Heart left ventricle (tissue), 13 donors: Measurements from ENCODE around the gene UNC80.

Experiments used
- POLR2A ChIP-seq, 2 donors: fragments of 450-650 bp; IDR thresholded peaks; one replicate each; pipeline ENCODE4 v1.6.1; 2017; ENCODE audit warnings: antibody characterized with exemption in 2 of 2, mild to moderate bottlenecking in 2 of 2, moderate library complexity in 2 of 2
- TF ChIP-seq, protein P1 (sequence below), 12 donors: fragments of 200-600 bp; sonication (generic) in 4 of 12; IDR thresholded peaks; one replicate each; pipeline versions ENCODE4 v1.5.0 to v1.8.0; 2018 to 2022; ENCODE audit warnings: antibody characterized with exemption in 12 of 12, mild to moderate bottlenecking in 5 of 12
- donor health status: ischemic (EF 13 %, LVEDD 7.1; RV severe dilation, severe dysfunction).
- donor health status: DM: no; HTN: yes; CAD: no.
- donor health status: DM: no; HTN: no; CAD: no.
- donor health status: ischemic (EF 25% LVEDD 6.9; RV normal size, moderate dysfunction).
- donor health status: ischemic (EF 25% LVEDD 5.7; RV mildly dilated, moderate dysfunction).
- donor health status: ischemic (EF 35%, LVEDD 5.7; RV mildly dilated, moderate dysfunction).
- donor health status: nonischemic (EF 11% LVEDD 7.7; RV severe dilation, severe dysfunction).
- donor health status: DM: yes; HTN: yes; CAD: no.
- donor health status: PGD.
- donor health status: ischemic (EF 29% LVEDD 5.4; RV normal size, mild dysfunction).
- donor health status: nonischemic (EF 23%, LVEDD 6.1; RV moderate dilation, normal function).

- TF ChIP-seq, protein P1, sequence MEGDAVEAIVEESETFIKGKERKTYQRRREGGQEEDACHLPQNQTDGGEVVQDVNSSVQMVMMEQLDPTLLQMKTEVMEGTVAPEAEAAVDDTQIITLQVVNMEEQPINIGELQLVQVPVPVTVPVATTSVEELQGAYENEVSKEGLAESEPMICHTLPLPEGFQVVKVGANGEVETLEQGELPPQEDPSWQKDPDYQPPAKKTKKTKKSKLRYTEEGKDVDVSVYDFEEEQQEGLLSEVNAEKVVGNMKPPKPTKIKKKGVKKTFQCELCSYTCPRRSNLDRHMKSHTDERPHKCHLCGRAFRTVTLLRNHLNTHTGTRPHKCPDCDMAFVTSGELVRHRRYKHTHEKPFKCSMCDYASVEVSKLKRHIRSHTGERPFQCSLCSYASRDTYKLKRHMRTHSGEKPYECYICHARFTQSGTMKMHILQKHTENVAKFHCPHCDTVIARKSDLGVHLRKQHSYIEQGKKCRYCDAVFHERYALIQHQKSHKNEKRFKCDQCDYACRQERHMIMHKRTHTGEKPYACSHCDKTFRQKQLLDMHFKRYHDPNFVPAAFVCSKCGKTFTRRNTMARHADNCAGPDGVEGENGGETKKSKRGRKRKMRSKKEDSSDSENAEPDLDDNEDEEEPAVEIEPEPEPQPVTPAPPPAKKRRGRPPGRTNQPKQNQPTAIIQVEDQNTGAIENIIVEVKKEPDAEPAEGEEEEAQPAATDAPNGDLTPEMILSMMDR (IDR thresholded peaks at IDR 0.05), result no peak
- no peak for TF ChIP-seq POLR2A (IDR thresholded peaks at IDR 0.05)
These were observed 44.6 kb upstream of the UNC80 start for GRCh38 chr2:209727077-209727476.
